Lower leg skin (tissue), 4 donors: Measurements from ENCODE around the gene CLN5. TPM values are rescaled to one million over a fixed set of nuclear protein-coding genes. Genes with fewer than 3 reads are reported as not detected.

Experiments used
- DNase-seq, 2 donors: peaks; one replicate each; pipeline ENCODE4 v3.0.0-alpha.2; 2019; ENCODE audit warnings: low spot score in 2 of 2
- H3K4me3 ChIP-seq: fragments of 200-600 bp; sonication (generic); 2 replicates; pipeline ENCODE4 v1.5.1; 2017; ENCODE audit warnings: mild to moderate bottlenecking, low read depth; ENCODE audit not compliant: poor library complexity, severe bottlenecking
- POLR2A ChIP-seq, 2 donors: fragments of 450-650 bp; IDR thresholded peaks; one replicate each; pipeline ENCODE4 v1.6.1; 2016 to 2017; ENCODE audit warnings: antibody characterized with exemption in 2 of 2, mild to moderate bottlenecking in 1 of 2, moderate library complexity in 1 of 2
- WGBS, 2 donors: methylation state at CpG; one replicate each; pipeline ENCODE4 v1.1.5; 2018; 5-methylcytosine and 5-hydroxymethylcytosine counted together
- intact Hi-C: fragments of 100-400 bp; cut with DNase I; formaldehyde crosslinking; loops from one replicate; pipeline ENCODE4 v1.15.0; 2023; ENCODE audit warnings: low total_unique reads
- total RNA-seq, 4 donors: library from RNA; depleted of rRNA; stranded (reverse); fragments of >200 nt; gene quantifications; one replicate each; pipeline ENCODE4 v1.1.0, GENCODE V29; 2016
- TF ChIP-seq, protein P1 (sequence below), 3 donors: fragments of 450-650 bp; IDR thresholded peaks; one replicate each; pipeline ENCODE4 v1.5.1; 2016; ENCODE audit warnings: antibody characterized with exemption in 3 of 3, mild to moderate bottlenecking in 3 of 3, moderate library complexity in 2 of 3

CLN5 gene
- total RNA-seq, 4 donors from 2014 or later: 14.0 to 22.1 (median 19.3) TPM

DNA sequence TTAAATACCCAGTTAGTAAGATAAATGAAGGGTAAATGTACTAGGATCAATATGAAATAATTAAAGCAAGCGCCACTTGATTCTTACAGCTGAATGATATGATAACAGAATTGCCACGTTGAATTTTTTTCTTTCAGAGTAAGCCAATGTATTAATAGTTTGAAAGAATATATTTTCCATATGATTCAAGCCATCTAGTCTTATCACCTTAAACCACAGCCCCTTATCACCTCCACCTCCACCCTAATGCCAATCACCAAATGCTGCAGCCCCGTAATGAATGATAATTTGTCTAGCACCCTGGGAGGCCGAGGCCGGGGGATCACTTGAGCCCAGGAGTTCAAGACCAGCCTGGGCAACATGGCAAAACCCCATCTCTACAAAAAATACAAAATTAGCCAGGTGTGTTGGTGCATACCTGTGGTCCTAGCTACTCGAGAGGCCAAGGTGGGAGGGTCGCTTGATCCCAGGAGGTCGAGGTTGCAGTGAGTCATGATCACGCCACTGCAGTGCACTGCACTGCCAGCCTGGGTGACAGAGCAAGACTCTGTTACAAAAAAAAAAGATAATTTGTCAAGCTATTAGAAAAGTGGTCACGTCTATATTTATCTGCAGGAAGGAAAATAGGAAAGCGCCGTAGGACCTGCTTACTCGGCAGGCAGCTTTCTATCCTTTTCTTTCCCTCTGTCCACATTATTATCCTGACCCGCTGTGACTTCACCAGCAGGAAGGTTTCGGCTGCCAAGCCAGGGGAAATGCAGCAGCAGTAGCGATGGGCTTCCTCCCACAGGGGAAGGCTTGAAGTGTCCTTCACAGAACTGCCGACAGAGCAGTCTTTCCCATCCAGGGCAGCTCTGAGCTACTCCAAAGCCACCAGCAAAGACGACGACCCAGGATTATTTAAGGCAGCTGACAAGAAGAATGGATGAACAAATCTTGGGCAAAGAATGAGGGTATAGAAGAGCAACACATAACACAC lies 19.7 kb upstream of the CLN5 start:
- no peak for DNase-seq
- H3K4me3 ChIP-seq: no peak overlapping the region
- TF ChIP-seq POLR2A (IDR thresholded peaks at IDR 0.05): no peak
- TF ChIP-seq, protein P1, sequence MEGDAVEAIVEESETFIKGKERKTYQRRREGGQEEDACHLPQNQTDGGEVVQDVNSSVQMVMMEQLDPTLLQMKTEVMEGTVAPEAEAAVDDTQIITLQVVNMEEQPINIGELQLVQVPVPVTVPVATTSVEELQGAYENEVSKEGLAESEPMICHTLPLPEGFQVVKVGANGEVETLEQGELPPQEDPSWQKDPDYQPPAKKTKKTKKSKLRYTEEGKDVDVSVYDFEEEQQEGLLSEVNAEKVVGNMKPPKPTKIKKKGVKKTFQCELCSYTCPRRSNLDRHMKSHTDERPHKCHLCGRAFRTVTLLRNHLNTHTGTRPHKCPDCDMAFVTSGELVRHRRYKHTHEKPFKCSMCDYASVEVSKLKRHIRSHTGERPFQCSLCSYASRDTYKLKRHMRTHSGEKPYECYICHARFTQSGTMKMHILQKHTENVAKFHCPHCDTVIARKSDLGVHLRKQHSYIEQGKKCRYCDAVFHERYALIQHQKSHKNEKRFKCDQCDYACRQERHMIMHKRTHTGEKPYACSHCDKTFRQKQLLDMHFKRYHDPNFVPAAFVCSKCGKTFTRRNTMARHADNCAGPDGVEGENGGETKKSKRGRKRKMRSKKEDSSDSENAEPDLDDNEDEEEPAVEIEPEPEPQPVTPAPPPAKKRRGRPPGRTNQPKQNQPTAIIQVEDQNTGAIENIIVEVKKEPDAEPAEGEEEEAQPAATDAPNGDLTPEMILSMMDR (IDR thresholded peaks at IDR 0.05): no peak
- 69 to 73% methylated on average over 19 of the region's 19 CpGs for WGBS, 2 donors
- intact Hi-C loops: loop anchor here (10.0 kb wide), 1 partner anchor 1107 kb away; no protein-coding TSS in a partner anchor

DNA sequence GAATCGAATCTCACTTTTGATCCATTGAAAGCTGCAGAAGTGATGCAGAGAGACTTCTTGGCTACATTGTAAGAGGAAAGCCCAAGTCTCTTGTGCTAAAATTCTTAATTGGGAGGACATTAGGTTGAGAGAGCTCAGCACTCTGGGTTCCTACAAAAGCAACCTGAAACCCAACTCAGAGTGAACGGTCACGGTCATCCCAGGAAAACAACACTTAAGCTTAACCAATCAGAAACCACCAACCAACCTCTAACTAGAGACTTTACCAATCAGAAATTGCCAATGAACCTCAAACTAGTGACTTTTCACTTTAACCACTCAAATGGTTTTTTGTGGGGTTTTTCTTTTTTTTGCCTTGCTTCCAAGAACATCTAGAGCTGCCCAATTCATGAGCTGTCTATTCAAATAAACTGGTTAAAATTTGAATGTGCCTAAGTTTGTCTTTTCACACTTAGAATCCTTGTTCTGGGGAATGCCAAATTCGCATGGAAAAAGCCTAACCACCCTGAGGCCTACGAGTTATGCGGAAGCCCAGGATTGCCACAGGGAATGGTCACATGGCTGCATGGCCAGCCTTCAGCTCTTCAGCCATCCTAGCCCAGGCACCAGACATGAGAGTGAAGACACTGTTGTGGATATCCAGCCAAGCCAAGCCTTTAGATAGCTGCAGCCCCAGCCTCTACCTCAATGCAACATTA lies 17.8 kb upstream of the CLN5 start:
- 88 to 91% methylated on average over 6 of the region's 6 CpGs for WGBS, 2 donors
- intact Hi-C loops: loop anchor here (10.0 kb wide), 1 partner anchor 1109 kb away; no protein-coding TSS in a partner anchor
- no peak overlapping the region for H3K4me3 ChIP-seq
- TF ChIP-seq POLR2A (IDR thresholded peaks at IDR 0.05): no peak
- TF ChIP-seq, protein P1 (IDR thresholded peaks at IDR 0.05): no peak
- DNase-seq: no peak

DNA sequence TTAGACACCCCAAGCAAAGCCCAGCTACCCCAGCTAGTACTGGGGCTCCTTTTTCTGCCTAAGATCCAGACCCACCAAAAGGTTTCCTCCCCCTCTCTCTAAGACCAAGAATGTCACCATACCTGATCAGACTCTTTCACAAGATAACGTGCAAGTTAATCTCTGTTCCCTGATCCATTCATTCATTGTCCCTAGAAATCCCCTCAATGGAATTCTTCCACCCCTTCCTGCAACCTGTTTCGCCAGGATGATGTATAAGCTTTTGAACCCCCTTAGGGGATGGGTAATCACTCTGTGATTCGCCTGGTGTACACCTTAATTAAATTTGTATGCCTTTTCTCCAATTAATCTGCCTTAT lies 17.3 kb upstream of the CLN5 start:
- no peak for DNase-seq
- intact Hi-C loops: loop anchor here (10.0 kb wide), 1 partner anchor 1110 kb away; no protein-coding TSS in a partner anchor
- WGBS, 2 donors: 85 to 89% methylated on average over 3 of the region's 3 CpGs
- TF ChIP-seq, protein P1 (IDR thresholded peaks at IDR 0.05): no peak
- TF ChIP-seq POLR2A (IDR thresholded peaks at IDR 0.05): no peak
- no peak overlapping the region for H3K4me3 ChIP-seq

DNA sequence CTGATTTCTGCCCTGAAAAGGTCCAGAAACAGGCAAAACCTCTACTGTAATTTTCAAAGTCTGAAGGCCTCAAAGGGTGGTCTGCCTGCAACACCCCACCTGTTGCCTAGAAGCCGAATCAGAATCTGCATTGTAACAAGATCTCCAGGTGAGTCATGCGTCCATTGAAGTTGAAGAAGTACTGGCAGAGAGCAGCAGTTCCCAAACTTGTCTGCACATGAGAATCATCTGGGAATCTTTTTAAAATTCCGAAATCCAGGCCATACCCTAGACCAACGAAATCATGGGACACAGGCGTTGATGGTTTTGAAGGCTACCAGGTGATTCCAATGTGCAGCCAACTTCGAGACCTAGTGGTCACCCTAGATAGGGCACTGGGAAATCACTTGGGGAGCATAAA lies 16.0 kb upstream of the CLN5 start:
- TF ChIP-seq POLR2A (IDR thresholded peaks at IDR 0.05): no peak
- TF ChIP-seq, protein P1 (IDR thresholded peaks at IDR 0.05): no peak
- DNase-seq: no peak
- H3K4me3 ChIP-seq: no peak overlapping the region
- intact Hi-C loops: loop anchor here (10.0 kb wide), 1 partner anchor 1111 kb away; no protein-coding TSS in a partner anchor
- 61 to 74% methylated on average over 6 of the region's 6 CpGs for WGBS, 2 donors

DNA sequence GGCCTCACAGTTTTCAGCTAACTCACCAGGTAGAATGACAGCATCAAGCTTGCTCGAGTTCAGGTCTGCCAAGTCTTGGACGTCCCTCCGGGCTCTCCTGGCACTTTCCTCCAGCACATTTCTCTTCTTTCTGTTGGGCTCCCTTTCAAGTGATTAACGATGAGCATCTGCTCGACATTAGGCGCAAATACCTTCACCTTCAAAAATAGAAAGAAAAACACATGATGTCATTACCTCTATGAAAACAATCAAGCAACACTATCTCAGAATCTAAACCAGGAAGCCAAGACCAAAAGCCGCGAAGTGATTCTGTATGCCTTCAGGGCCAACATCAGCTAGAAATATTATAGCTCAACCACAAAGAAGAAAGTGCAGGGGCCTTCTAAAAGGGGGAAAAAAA lies 15.4 kb upstream of the CLN5 start:
- intact Hi-C loops: loop anchor here (10.0 kb wide), 1 partner anchor 1112 kb away; no protein-coding TSS in a partner anchor
- WGBS, 2 donors: 29 to 40% methylated on average over 8 of the region's 8 CpGs
- DNase-seq: no peak
- no peak for TF ChIP-seq POLR2A (IDR thresholded peaks at IDR 0.05)
- TF ChIP-seq, protein P1 (IDR thresholded peaks at IDR 0.05): no peak
- no peak overlapping the region for H3K4me3 ChIP-seq
